ENCODE results near the gene NDUFB2. TPM values are rescaled to one million over a fixed set of nuclear protein-coding genes. Genes with fewer than 3 reads are reported as not detected.

The NDUFB2 gene
- polyA plus RNA-seq (2013, experiment 1 of 2) = 296 TPM
- polyA plus RNA-seq (2013, experiment 2 of 2) = 293 TPM

DNA sequence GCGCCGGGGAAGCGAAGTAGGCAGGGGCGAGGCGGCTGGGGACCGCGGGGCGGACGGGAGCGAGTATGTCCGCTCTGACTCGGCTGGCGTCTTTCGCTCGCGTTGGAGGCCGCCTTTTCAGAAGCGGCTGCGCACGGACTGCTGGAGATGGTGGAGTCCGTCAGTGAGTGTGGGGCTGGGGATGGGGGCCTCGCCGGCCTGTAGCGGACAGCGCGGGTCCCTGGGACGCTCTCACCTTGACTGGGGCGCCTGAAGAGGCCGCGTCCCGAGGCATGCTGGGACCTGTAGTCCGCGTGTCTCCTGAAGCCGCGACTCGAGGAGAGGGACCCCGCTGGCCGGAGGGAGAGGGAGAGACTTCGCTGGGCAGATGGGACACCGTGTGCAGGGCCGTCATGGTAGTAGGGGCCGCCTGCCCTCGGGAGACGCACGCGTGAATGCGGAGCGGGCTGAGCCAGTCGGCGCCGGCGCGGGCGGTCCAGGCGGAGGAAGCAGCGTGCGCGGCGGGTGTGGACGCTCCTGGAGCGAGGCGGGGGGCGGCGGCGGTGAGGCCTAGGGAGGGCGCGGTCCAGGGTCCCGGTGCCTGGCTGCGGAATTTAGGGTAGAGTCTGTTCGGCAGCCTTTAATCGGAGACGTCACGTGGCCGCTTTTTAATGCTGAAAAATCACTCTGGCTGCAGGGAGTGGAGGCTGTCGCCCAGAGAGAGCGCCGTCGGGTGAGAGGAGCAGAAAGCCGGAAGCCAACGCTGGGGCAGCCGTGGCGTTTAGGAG is at the start of gene NDUFB2:
TSS of gene NDUFB2 (plus strand) at position 29 of the 767 bp plus-strand sequence. CDS start at position 66, 37 bp downstream.
- H2BK12ac ChIP-seq (ENCODE audit: low read length) = no peak within 1 kb of the TSS
- peak within 1 kb of the TSS; percentile 99 for H2AFZ ChIP-seq (ENCODE audit: low read length)
- no peak within 1 kb of the TSS for H2AK5ac ChIP-seq (ENCODE audit: low read depth, low read length)
- H4K91ac ChIP-seq (ENCODE audit: low read depth, low read length, poor library complexity) = peak within 1 kb of the TSS; percentile 34
- peaks cover 7% of the 10 kb centered on the region for H3K79me1 ChIP-seq (ENCODE audit: low read depth, low read length)
- no peak within 1 kb of the TSS for H4K8ac ChIP-seq (ENCODE audit: low read depth, low read length)
- H3K23ac ChIP-seq (ENCODE audit: low read depth, low read length, poor library complexity) = peak within 1 kb of the TSS; percentile 99
- peak within 1 kb of the TSS; percentile 93 to 96 for H3K4me3 ChIP-seq (ENCODE audit: low read length in 2 of 2)
- H3K27me3 ChIP-seq (ENCODE audit: control insufficient read depth in 3 of 3, insufficient read depth in 3 of 3, low read depth in 1 of 3, low read length in 3 of 3) = no peaks in the 10 kb centered on the region
- peaks cover 0 to 7% of the 10 kb centered on the region in 2 donors for H3K36me3 ChIP-seq (replicated peaks in 1 of 2; ENCODE audit: control insufficient read depth in 2 of 2, insufficient read depth in 2 of 2, low read length in 2 of 2)
- H2BK15ac ChIP-seq (ENCODE audit: low read length) = peak within 1 kb of the TSS; percentile 97
- WGBS, 2 donors (ENCODE audit: extremely low coverage in 2 of 2, insufficient read length in 2 of 2, insufficient replicate concordance in 1 of 2) = no CpG with 5 or more reads among the region's 82 CpGs
- H3K9ac ChIP-seq (ENCODE audit: low read depth, low read length, poor library complexity) = peak within 1 kb of the TSS; percentile 99
- peak within 1 kb of the TSS; percentile 73 for H3K4me2 ChIP-seq (ENCODE audit: insufficient read depth, low read length, poor library complexity, severe bottlenecking)
- peak within 1 kb of the TSS; percentile 55 for H2BK120ac ChIP-seq (ENCODE audit: low read depth, low read length)
- peak within 1 kb of the TSS; percentile 100 for H3K18ac ChIP-seq (ENCODE audit: low read length)
- DNase-seq (ENCODE audit: low spot score) = peak; percentile 81
- peak within 1 kb of the TSS; percentile 94 for H3K14ac ChIP-seq (ENCODE audit: low read length)
- no peak within 1 kb of the TSS for H3K4ac ChIP-seq (ENCODE audit: low read length)
- peak within 1 kb of the TSS; percentile 90 for H3K27ac ChIP-seq (replicated peaks; ENCODE audit: low read length)
- no peaks in the 10 kb centered on the region for H3K9me3 ChIP-seq (replicated peaks in 1 of 2; ENCODE audit: control insufficient read depth in 2 of 2, insufficient read depth in 1 of 2, low read depth in 1 of 2, low read length in 2 of 2)
- peak within 1 kb of the TSS; percentile 84 for H2BK5ac ChIP-seq (ENCODE audit: low read length)
- peaks cover 3 to 6% of the 10 kb centered on the region in 2 donors for H3K4me1 ChIP-seq (ENCODE audit: control insufficient read depth in 2 of 2, insufficient read depth in 1 of 2, low read depth in 1 of 2, low read length in 2 of 2)

DNA sequence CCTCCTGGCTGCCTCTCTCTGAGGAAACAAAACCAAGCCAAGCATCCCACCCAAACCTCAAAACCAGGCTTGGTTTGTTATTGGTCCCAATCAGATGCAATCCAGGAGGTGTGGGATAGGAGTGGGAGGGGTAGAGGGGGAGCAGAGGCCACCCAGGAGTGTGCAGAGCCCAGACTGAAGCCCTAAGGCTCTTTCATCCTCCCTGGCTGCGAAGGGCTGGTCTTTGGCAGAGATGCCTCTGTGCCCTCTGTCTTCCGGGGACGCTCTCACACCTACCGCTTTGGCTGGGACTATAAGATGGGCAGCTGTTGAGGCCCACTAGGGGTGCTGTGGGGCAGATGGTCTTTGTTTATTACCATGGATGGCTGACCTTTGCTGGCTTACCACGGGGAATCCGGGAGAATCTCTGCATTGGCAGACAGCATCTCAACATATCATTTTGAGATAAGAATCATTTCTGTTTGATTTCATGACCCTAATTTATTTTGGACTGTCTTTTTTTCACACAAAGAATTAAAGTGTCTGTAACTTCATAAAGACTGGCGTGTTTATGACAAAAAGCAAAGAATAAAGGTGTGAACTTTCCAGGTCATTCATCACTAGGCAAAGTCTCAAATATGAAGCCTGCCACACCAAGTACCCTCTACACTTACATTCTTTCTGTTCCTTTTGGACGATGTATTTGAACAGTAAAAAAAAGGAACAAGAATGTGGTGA is 49.4 kb upstream of the NDUFB2 start:
- Histone ChIP-seq H3K4me3 (ENCODE audit: low read length in 2 of 2) (no peak overlapping the region), H3K18ac (ENCODE audit: low read length) (no peak overlapping the region), H3K9me3 (replicated peaks in 1 of 2; ENCODE audit: control insufficient read depth in 2 of 2, insufficient read depth in 1 of 2, low read depth in 1 of 2, low read length in 2 of 2) (no peaks in the 10 kb centered on the region), H3K27ac (replicated peaks; ENCODE audit: low read length) (no peak overlapping the region), H3K27me3 (ENCODE audit: control insufficient read depth in 3 of 3, insufficient read depth in 3 of 3, low read depth in 1 of 3, low read length in 3 of 3) (no peaks in the 10 kb centered on the region), H3K79me1 (ENCODE audit: low read depth, low read length) (no peaks in the 10 kb centered on the region), H3K4me2 (ENCODE audit: insufficient read depth, low read length, poor library complexity, severe bottlenecking) (no peak overlapping the region), H2BK15ac (ENCODE audit: low read length) (no peak overlapping the region), H4K91ac (ENCODE audit: low read depth, low read length, poor library complexity) (no peak overlapping the region), H2BK5ac (ENCODE audit: low read length) (no peak overlapping the region), H3K23ac (ENCODE audit: low read depth, low read length, poor library complexity) (no peak overlapping the region), H3K9ac (ENCODE audit: low read depth, low read length, poor library complexity) (no peak overlapping the region), H3K36me3 (replicated peaks in 1 of 2; ENCODE audit: control insufficient read depth in 2 of 2, insufficient read depth in 2 of 2, low read length in 2 of 2) (no peaks in the 10 kb centered on the region), H3K4ac (ENCODE audit: low read length) (no peak overlapping the region), H4K8ac (ENCODE audit: low read depth, low read length) (no peak overlapping the region), H2BK120ac (ENCODE audit: low read depth, low read length) (no peak overlapping the region), H2AFZ (ENCODE audit: low read length) (peak overlapping the region; percentile 49), H2AK5ac (ENCODE audit: low read depth, low read length) (no peak overlapping the region), H2BK12ac (ENCODE audit: low read length) (no peak overlapping the region), H3K14ac (ENCODE audit: low read length) (no peak overlapping the region), H3K4me1 (ENCODE audit: control insufficient read depth in 2 of 2, insufficient read depth in 1 of 2, low read depth in 1 of 2, low read length in 2 of 2) (peaks cover 6 to 7% of the 10 kb centered on the region in 2 donors)
- no peak for DNase-seq (ENCODE audit: low spot score)
- WGBS, 2 donors (ENCODE audit: extremely low coverage in 2 of 2, insufficient read length in 2 of 2, insufficient replicate concordance in 1 of 2) = no CpG with 5 or more reads among the region's 8 CpGs

DNA sequence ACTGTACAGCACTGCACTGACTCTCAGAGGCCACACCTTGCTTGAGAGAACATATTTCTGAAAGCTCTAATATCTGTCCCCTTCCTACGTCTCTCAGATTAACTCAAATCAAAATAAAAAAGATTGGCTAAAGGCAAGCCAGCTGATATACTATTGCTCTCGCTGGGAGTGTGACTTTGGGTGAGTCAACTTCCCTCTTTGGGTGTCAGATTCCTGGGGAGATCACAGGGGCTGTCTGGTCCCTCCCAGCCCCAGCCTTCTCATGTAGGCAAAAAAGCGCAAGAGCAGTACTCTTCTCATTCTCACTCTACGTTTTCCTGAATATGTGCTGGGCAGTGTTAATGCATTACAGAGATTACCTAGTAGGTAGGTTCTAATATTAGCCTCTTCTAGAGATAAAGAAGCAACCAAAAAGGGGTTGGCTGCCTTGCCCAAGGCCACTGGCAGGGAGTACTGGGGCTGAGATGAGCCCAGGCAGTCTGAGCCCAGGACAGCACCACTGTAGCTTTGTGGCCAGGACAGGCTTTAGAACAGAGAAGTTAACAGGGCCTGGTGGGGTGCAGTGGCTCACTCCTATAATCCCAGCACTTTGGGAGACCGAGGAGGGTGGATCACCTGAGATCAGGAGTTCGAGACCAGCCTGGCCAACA is 46.8 kb upstream of the NDUFB2 start:
- Histone ChIP-seq H4K8ac (ENCODE audit: low read depth, low read length) (no peak overlapping the region), H3K4me3 (ENCODE audit: low read length in 2 of 2) (no peak overlapping the region), H2BK12ac (ENCODE audit: low read length) (no peak overlapping the region), H3K27me3 (ENCODE audit: control insufficient read depth in 3 of 3, insufficient read depth in 3 of 3, low read depth in 1 of 3, low read length in 3 of 3) (no peaks in the 10 kb centered on the region), H3K4me2 (ENCODE audit: insufficient read depth, low read length, poor library complexity, severe bottlenecking) (no peak overlapping the region), H3K14ac (ENCODE audit: low read length) (no peak overlapping the region), H2BK120ac (ENCODE audit: low read depth, low read length) (peak overlapping the region; percentile 34), H3K36me3 (replicated peaks in 1 of 2; ENCODE audit: control insufficient read depth in 2 of 2, insufficient read depth in 2 of 2, low read length in 2 of 2) (no peaks in the 10 kb centered on the region), H3K4ac (ENCODE audit: low read length) (no peak overlapping the region), H2AFZ (ENCODE audit: low read length) (no peak overlapping the region), H3K9ac (ENCODE audit: low read depth, low read length, poor library complexity) (no peak overlapping the region), H2AK5ac (ENCODE audit: low read depth, low read length) (no peak overlapping the region), H2BK15ac (ENCODE audit: low read length) (no peak overlapping the region), H3K79me1 (ENCODE audit: low read depth, low read length) (no peaks in the 10 kb centered on the region), H3K4me1 (ENCODE audit: control insufficient read depth in 2 of 2, insufficient read depth in 1 of 2, low read depth in 1 of 2, low read length in 2 of 2) (peaks cover 6 to 8% of the 10 kb centered on the region in 2 donors), H3K9me3 (replicated peaks in 1 of 2; ENCODE audit: control insufficient read depth in 2 of 2, insufficient read depth in 1 of 2, low read depth in 1 of 2, low read length in 2 of 2) (no peaks in the 10 kb centered on the region), H3K27ac (replicated peaks; ENCODE audit: low read length) (no peak overlapping the region), H2BK5ac (ENCODE audit: low read length) (no peak overlapping the region), H3K18ac (ENCODE audit: low read length) (no peak overlapping the region), H3K23ac (ENCODE audit: low read depth, low read length, poor library complexity) (no peak overlapping the region), H4K91ac (ENCODE audit: low read depth, low read length, poor library complexity) (no peak overlapping the region)
- no CpG with 5 or more reads among the region's 6 CpGs for WGBS, 2 donors (ENCODE audit: extremely low coverage in 2 of 2, insufficient read length in 2 of 2, insufficient replicate concordance in 1 of 2)
- no peak for DNase-seq (ENCODE audit: low spot score)

DNA sequence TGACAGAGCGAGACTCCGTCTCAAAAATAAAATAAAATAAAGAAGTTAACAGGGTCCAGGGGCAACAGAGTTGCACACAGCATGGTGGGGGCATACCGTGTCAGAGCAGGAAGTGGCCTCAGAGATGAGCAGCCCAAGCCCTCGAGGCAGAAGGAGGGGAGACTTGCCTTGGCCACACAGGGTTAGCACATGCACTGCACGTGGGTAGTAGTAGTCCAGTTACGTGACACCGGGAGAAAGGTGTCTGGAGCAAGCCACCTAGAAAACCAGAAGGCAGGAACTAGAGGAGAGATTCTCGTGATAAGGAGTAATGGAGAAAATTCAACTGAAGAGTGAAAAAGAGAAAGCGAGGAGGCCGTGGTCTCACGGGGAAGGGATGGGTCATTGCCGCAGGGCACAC is 46.1 kb upstream of the NDUFB2 start:
- Histone ChIP-seq H3K27ac (replicated peaks; ENCODE audit: low read length) (no peak overlapping the region), H2BK120ac (ENCODE audit: low read depth, low read length) (peak overlapping the region; percentile 26), H3K79me1 (ENCODE audit: low read depth, low read length) (no peaks in the 10 kb centered on the region), H3K36me3 (replicated peaks in 1 of 2; ENCODE audit: control insufficient read depth in 2 of 2, insufficient read depth in 2 of 2, low read length in 2 of 2) (no peaks in the 10 kb centered on the region), H3K14ac (ENCODE audit: low read length) (no peak overlapping the region), H3K9ac (ENCODE audit: low read depth, low read length, poor library complexity) (no peak overlapping the region), H2BK15ac (ENCODE audit: low read length) (no peak overlapping the region), H3K4me2 (ENCODE audit: insufficient read depth, low read length, poor library complexity, severe bottlenecking) (no peak overlapping the region), H3K9me3 (replicated peaks in 1 of 2; ENCODE audit: control insufficient read depth in 2 of 2, insufficient read depth in 1 of 2, low read depth in 1 of 2, low read length in 2 of 2) (no peaks in the 10 kb centered on the region), H2AK5ac (ENCODE audit: low read depth, low read length) (peak overlapping the region; percentile 51), H2BK12ac (ENCODE audit: low read length) (no peak overlapping the region), H3K4me1 (ENCODE audit: control insufficient read depth in 2 of 2, insufficient read depth in 1 of 2, low read depth in 1 of 2, low read length in 2 of 2) (peaks cover 6 to 8% of the 10 kb centered on the region in 2 donors), H2AFZ (ENCODE audit: low read length) (no peak overlapping the region), H3K27me3 (ENCODE audit: control insufficient read depth in 3 of 3, insufficient read depth in 3 of 3, low read depth in 1 of 3, low read length in 3 of 3) (no peaks in the 10 kb centered on the region), H3K4me3 (ENCODE audit: low read length in 2 of 2) (no peak overlapping the region), H2BK5ac (ENCODE audit: low read length) (no peak overlapping the region), H3K23ac (ENCODE audit: low read depth, low read length, poor library complexity) (peak overlapping the region; percentile 57), H4K8ac (ENCODE audit: low read depth, low read length) (no peak overlapping the region), H4K91ac (ENCODE audit: low read depth, low read length, poor library complexity) (no peak overlapping the region), H3K18ac (ENCODE audit: low read length) (no peak overlapping the region), H3K4ac (ENCODE audit: low read length) (no peak overlapping the region)
- WGBS, 2 donors (ENCODE audit: extremely low coverage in 2 of 2, insufficient read length in 2 of 2, insufficient replicate concordance in 1 of 2) = no CpG with 5 or more reads among the region's 12 CpGs
- no peak for DNase-seq (ENCODE audit: low spot score)
